Natural killer cell (primary cell): ENCODE measurements around the gene ZNF672. TPM values are rescaled to one million over a fixed set of nuclear protein-coding genes. Genes with fewer than 3 reads are reported as not detected.

ENCODE experiments used
- ATAC-seq, 3 donors: fragments of 150-1000 bp in 2 of 3; fragments of 200-7000 bp in 1 of 3; cut with Tn5 transposase; 1 replicate in 1 of 3; 2 replicates in 2 of 3; pipeline ENCODE4 v1.10.0; 2021; ENCODE audit warnings: mild to moderate bottlenecking in 2 of 3, moderate library complexity in 2 of 3
- DNase-seq, 2 donors: peaks; one replicate each; pipeline versions ENCODE4 v3.0.0 to v3.0.0-alpha.2; 2013 to 2021; ENCODE audit warnings: mixed read lengths in 1 of 2
- H3K27ac ChIP-seq: one replicate; pipeline ENCODE4 v1.5.1; 2013; ENCODE audit warnings: mild to moderate bottlenecking, low read length
- H3K27me3 ChIP-seq: one replicate; pipeline ENCODE4 v1.6.1; 2013; ENCODE audit warnings: low read length; ENCODE audit not compliant: control insufficient read depth, insufficient read depth
- H3K36me3 ChIP-seq: one replicate; pipeline ENCODE4 v1.6.1; 2013; ENCODE audit warnings: low read length; ENCODE audit not compliant: control insufficient read depth, insufficient read depth
- H3K4me1 ChIP-seq: one replicate; pipeline ENCODE4 v1.6.1; 2013; ENCODE audit warnings: low read length; ENCODE audit not compliant: control insufficient read depth, insufficient read depth
- H3K4me3 ChIP-seq: one replicate; pipeline ENCODE4 v1.5.1; 2013; ENCODE audit warnings: low read length
- H3K9me3 ChIP-seq: one replicate; pipeline ENCODE4 v1.6.1; 2013; ENCODE audit warnings: low read length; ENCODE audit not compliant: control insufficient read depth, insufficient read depth
- H3K27ac Mint-ChIP-seq, 2 donors: one replicate each; pipeline ENCODE4 v1.8.0; 2022; ENCODE audit warnings: mild to moderate bottlenecking in 2 of 2, mixed read lengths in 2 of 2, moderate library complexity in 1 of 2
- H3K27me3 Mint-ChIP-seq, 2 donors: one replicate each; pipeline ENCODE4 v1.8.0; 2022; ENCODE audit warnings: low read depth in 2 of 2, mixed read lengths in 2 of 2
- H3K36me3 Mint-ChIP-seq: one replicate; pipeline ENCODE4 v1.8.0; 2022; ENCODE audit warnings: mixed read lengths
- H3K4me1 Mint-ChIP-seq, 2 donors: one replicate each; pipeline ENCODE4 v1.8.0; 2022; ENCODE audit warnings: mixed read lengths in 2 of 2
- H3K4me3 Mint-ChIP-seq: one replicate; pipeline ENCODE4 v1.8.0; 2022; ENCODE audit warnings: mild to moderate bottlenecking, moderate library complexity, mixed read lengths
- H3K9me3 Mint-ChIP-seq, 2 donors: one replicate each; pipeline ENCODE4 v1.8.0; 2022; ENCODE audit warnings: mixed read lengths in 2 of 2
- WGBS: methylation state at CpG from one replicate; pipeline ENCODE4 v1.1.7; 2013; ENCODE audit warnings: missing lambda C conversion rate; ENCODE audit not compliant: insufficient coverage; 5-methylcytosine and 5-hydroxymethylcytosine counted together
- intact Hi-C: fragments of 100-400 bp; cut with micrococcal nuclease; formaldehyde crosslinking; loops from one replicate; pipeline ENCODE4 v1.14.2; 2022
- total RNA-seq, 4 donors: library from RNA; stranded (reverse); fragments of 120-200 nt in 1 of 4; gene quantifications; one replicate each; pipeline versions ENCODE4 v1.2.3 to v1.2.4, GENCODE V29; 2013 to 2022
- TF ChIP-seq, protein P1 (sequence below): fragments of 200-600 bp; IDR thresholded peaks from one replicate; pipeline ENCODE4 v1.8.0; 2022; ENCODE audit warnings: antibody characterized with exemption

The ZNF672 gene
- total RNA-seq, 3 donors from 2014 or later (not counting 1 experiment from before 2014, with no cell fraction given): 29.0 to 41.8 (median 38.7) TPM

GRCh38 chr1:248862695-248862997, 24.6 kb downstream of the ZNF672 start:
- intact Hi-C loops: no loop called here
- Histone ChIP-seq H3K27ac (peak overlapping the region; percentile 67), H3K4me3 (peak overlapping the region; percentile 77), H3K4me1 (peaks cover 32% of the 10 kb centered on the region), H3K36me3 (no peaks in the 10 kb centered on the region), H3K27me3 (no peaks in the 10 kb centered on the region), H3K9me3 (no peaks in the 10 kb centered on the region)
- no peaks in the 10 kb centered on the region for H3K36me3 Mint-ChIP-seq
- no peaks in the 10 kb centered on the region for H3K9me3 Mint-ChIP-seq
- no peaks in the 10 kb centered on the region for H3K27me3 Mint-ChIP-seq
- TF ChIP-seq, protein P1, sequence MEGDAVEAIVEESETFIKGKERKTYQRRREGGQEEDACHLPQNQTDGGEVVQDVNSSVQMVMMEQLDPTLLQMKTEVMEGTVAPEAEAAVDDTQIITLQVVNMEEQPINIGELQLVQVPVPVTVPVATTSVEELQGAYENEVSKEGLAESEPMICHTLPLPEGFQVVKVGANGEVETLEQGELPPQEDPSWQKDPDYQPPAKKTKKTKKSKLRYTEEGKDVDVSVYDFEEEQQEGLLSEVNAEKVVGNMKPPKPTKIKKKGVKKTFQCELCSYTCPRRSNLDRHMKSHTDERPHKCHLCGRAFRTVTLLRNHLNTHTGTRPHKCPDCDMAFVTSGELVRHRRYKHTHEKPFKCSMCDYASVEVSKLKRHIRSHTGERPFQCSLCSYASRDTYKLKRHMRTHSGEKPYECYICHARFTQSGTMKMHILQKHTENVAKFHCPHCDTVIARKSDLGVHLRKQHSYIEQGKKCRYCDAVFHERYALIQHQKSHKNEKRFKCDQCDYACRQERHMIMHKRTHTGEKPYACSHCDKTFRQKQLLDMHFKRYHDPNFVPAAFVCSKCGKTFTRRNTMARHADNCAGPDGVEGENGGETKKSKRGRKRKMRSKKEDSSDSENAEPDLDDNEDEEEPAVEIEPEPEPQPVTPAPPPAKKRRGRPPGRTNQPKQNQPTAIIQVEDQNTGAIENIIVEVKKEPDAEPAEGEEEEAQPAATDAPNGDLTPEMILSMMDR: no peak
- H3K4me1 Mint-ChIP-seq: peaks cover 48 to 57% of the 10 kb centered on the region in 2 donors
- peak overlapping the region; percentile 29 to 68 for H3K27ac Mint-ChIP-seq
- ATAC-seq (no peak), DNase-seq (no peak)
- 17% methylated on average over 4 of the region's 4 CpGs for WGBS
- peak overlapping the region; percentile 78 for H3K4me3 Mint-ChIP-seq

DNA sequence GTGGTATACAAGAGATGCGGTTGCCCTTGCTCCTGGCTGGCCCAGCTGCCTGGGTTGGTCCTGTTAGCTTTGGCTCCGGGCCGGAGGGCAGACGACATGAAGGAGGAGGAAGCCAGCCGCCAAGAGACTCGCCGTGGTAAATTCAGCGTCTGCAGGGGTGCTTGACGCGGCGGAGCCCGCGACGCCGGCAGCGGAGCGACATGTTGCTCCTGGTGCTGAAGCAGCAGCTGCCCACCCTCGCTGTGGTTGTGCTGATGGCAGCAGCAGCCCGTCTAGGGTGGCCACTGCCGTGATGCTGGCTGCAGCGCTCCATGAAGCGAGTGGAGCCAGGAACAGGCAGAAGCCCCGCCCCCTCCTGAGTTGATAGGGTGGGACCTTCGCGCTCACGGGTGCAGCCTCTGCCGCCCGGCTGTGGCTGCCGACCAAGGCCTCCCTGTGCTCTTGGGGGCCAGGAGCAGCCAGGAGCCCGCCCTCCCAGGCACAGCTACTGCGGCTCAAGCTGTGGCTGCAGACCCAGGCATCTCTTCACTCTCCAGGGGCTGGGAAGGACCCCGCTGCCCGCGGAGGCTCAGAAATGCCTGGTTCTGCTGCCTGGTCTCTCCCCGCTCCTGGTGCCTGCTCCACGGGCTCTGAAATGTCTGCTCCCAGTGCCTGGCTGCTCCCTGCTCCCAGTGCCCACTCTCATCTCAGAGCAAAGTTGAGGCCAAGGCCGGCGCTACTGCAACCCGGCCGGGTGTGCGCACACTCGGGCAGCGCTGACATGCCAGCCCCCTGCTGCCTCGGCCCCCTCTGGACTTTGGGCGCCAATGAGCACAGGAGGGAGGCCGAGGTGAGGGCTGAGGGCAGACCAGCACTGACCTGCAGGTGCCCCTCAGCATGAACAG, 25.2 kb downstream of the ZNF672 start:
- H3K4me3 Mint-ChIP-seq: peak overlapping the region; percentile 78
- H3K36me3 ChIP-seq: no peaks in the 10 kb centered on the region
- no peaks in the 10 kb centered on the region for H3K36me3 Mint-ChIP-seq
- no peaks in the 10 kb centered on the region for H3K27me3 Mint-ChIP-seq
- H3K27me3 ChIP-seq: no peaks in the 10 kb centered on the region
- ATAC-seq (peak; percentile 60 to 69 (median 61)), DNase-seq (peak; percentile 74 to 87)
- intact Hi-C loops: loop anchor here (1.0 kb wide), 1 partner anchor 10 kb away; no protein-coding TSS in a partner anchor
- peaks cover 42 to 51% of the 10 kb centered on the region in 2 donors for H3K4me1 Mint-ChIP-seq
- H3K4me3 ChIP-seq: peak overlapping the region; percentile 77
- TF ChIP-seq, protein P1: no peak
- no peaks in the 10 kb centered on the region for H3K9me3 ChIP-seq
- WGBS: 14% methylated on average over 46 of the region's 46 CpGs
- peaks cover 27% of the 10 kb centered on the region for H3K4me1 ChIP-seq
- H3K27ac Mint-ChIP-seq: peak overlapping the region; percentile 29 to 68
- no peaks in the 10 kb centered on the region for H3K9me3 Mint-ChIP-seq
- H3K27ac ChIP-seq: peak overlapping the region; percentile 67

DNA sequence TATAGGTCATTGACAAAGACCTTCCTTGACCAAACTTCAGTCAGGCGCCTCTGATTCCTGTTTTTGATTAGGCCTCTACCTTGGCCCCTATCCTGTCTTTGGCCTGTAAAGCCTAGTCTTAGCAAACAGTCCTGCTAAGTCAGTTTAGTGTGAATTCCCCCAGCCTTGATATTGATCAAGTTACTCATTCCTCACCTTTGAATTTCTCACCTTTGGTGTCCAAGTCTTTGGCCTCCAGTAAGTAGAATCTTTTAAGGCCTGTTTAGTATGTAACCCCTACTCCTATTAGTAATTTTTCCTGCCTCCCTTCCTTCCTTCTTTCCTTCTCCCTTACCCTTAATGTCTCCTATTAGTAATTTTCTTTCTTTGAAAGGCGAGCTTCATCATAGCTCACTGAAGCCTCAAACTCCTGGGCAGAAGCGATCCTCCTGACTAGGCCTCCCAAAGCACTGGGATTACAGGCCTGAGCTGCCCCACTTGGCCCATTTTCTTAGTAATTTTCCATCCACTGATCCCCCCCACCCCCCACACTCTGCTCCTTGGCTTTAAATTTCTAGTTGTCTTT, 33.9 kb downstream of the ZNF672 start:
- peaks cover 6% of the 10 kb centered on the region for H3K36me3 Mint-ChIP-seq
- no peak overlapping the region for H3K4me3 ChIP-seq
- TF ChIP-seq, protein P1: no peak
- H3K27ac ChIP-seq: no peak overlapping the region
- no peaks in the 10 kb centered on the region for H3K9me3 Mint-ChIP-seq
- peak overlapping the region; percentile 70 for H3K4me3 Mint-ChIP-seq
- H3K27me3 Mint-ChIP-seq: no peaks in the 10 kb centered on the region
- peak overlapping the region in 1 of 2 donors; percentile 67 for H3K27ac Mint-ChIP-seq
- DNase-seq (no peak), ATAC-seq (no peak)
- H3K4me1 Mint-ChIP-seq: peaks cover 20 to 22% of the 10 kb centered on the region in 2 donors
- 93% methylated on average over 3 of the region's 3 CpGs for WGBS
- H3K27me3 ChIP-seq: no peaks in the 10 kb centered on the region
- H3K36me3 ChIP-seq: no peaks in the 10 kb centered on the region
- H3K4me1 ChIP-seq: peaks cover 17% of the 10 kb centered on the region
- no peaks in the 10 kb centered on the region for H3K9me3 ChIP-seq
- intact Hi-C loops: no loop called here
